H9 (cell line): ENCODE results near the gene MAP3K7CL. TPM values are rescaled to one million over a fixed set of nuclear protein-coding genes. Genes with fewer than 3 reads are reported as not detected.

Experiments
- DNase-seq: peaks from one replicate; pipeline ENCODE4 v3.0.0-alpha.2; 2017
- H2AFZ ChIP-seq: one replicate; pipeline ENCODE4 v1.6.1; 2013; ENCODE audit warnings: mild to moderate bottlenecking, low read length, control low read depth, moderate library complexity
- H2AK5ac ChIP-seq: 2 replicates; pipeline ENCODE4 v1.6.1; 2013; ENCODE audit warnings: low read length, control low read depth, mixed read lengths; ENCODE audit not compliant: insufficient read length
- H2BK120ac ChIP-seq: one replicate; pipeline ENCODE4 v1.6.1; 2013; ENCODE audit warnings: low read depth, mild to moderate bottlenecking, low read length, control low read depth, inconsistent platforms; ENCODE audit not compliant: poor library complexity, severe bottlenecking
- H2BK12ac ChIP-seq: 2 replicates; pipeline ENCODE4 v1.6.1; 2013; ENCODE audit warnings: low read length, control low read depth, mixed read lengths, low read depth; ENCODE audit not compliant: insufficient read length
- H2BK15ac ChIP-seq: 2 replicates; pipeline ENCODE4 v1.6.1; 2013; ENCODE audit warnings: low read depth, low read length, control low read depth
- H2BK20ac ChIP-seq: one replicate; pipeline ENCODE4 v1.6.1; 2013; ENCODE audit warnings: low read depth, mild to moderate bottlenecking, low read length, control low read depth, inconsistent platforms; ENCODE audit not compliant: poor library complexity, severe bottlenecking
- H2BK5ac ChIP-seq: 2 replicates; pipeline ENCODE4 v1.6.1; 2013; ENCODE audit warnings: low read length, control low read depth, mixed read lengths; ENCODE audit not compliant: insufficient read length
- H3K14ac ChIP-seq: 2 replicates; pipeline ENCODE4 v1.6.1; 2013; ENCODE audit warnings: low read length, control low read depth; ENCODE audit not compliant: insufficient read depth
- H3K18ac ChIP-seq: 2 replicates; pipeline ENCODE4 v1.6.1; 2013; ENCODE audit warnings: low read depth, mild to moderate bottlenecking, mixed read lengths, low read length, control low read depth; ENCODE audit not compliant: insufficient read length
- H3K23ac ChIP-seq: 2 replicates; pipeline ENCODE4 v1.6.1; 2013; ENCODE audit warnings: low read length, control low read depth, mixed read lengths, low read depth; ENCODE audit not compliant: insufficient read length
- H3K23me2 ChIP-seq: 2 replicates; pipeline ENCODE4 v1.6.1; 2013; ENCODE audit warnings: low read depth, mild to moderate bottlenecking, mixed read lengths, low read length, control low read depth; ENCODE audit not compliant: insufficient read length, poor library complexity, severe bottlenecking
- H3K27ac ChIP-seq: 2 replicates; pipeline ENCODE4 v1.5.1; 2013; ENCODE audit warnings: low read length, control low read depth, mixed read lengths, low read depth; ENCODE audit not compliant: insufficient read length
- H3K27me3 ChIP-seq: 2 replicates; pipeline ENCODE4 v1.6.1; 2013; ENCODE audit warnings: low read length, control low read depth, inconsistent platforms; ENCODE audit not compliant: insufficient read depth
- H3K4ac ChIP-seq: 2 replicates; pipeline ENCODE4 v1.6.1; 2013; ENCODE audit warnings: low read depth, mild to moderate bottlenecking, control low read depth, inconsistent platforms, low read length, moderate library complexity
- H3K4me1 ChIP-seq: 2 replicates; pipeline ENCODE4 v1.6.1; 2013; ENCODE audit warnings: low read length, control low read depth, inconsistent platforms; ENCODE audit not compliant: insufficient read depth
- H3K4me2 ChIP-seq: 2 replicates; pipeline ENCODE4 v1.6.1; 2013; ENCODE audit warnings: low read length, control low read depth, mixed read lengths; ENCODE audit not compliant: insufficient read length, insufficient read depth
- H3K56ac ChIP-seq: 2 replicates; pipeline ENCODE4 v1.6.1; 2013; ENCODE audit warnings: low read depth, mild to moderate bottlenecking, mixed read lengths, low read length, control low read depth; ENCODE audit not compliant: insufficient read length
- H3K79me1 ChIP-seq: 2 replicates; pipeline ENCODE4 v1.6.1; 2013; ENCODE audit warnings: low read depth, mild to moderate bottlenecking, moderate library complexity, low read length, control low read depth, inconsistent platforms; ENCODE audit not compliant: insufficient read depth, poor library complexity, severe bottlenecking
- H3K79me2 ChIP-seq: 2 replicates; pipeline ENCODE4 v1.6.1; 2013; ENCODE audit warnings: low read length, control low read depth, inconsistent platforms; ENCODE audit not compliant: insufficient read depth
- H3K9ac ChIP-seq: 2 replicates; pipeline ENCODE4 v1.6.1; 2013; ENCODE audit warnings: low read length, control low read depth, mixed read lengths; ENCODE audit not compliant: insufficient read length; ENCODE audit errors: extremely low read depth
- H3K9me3 ChIP-seq: one replicate; pipeline ENCODE4 v1.6.1; 2013; ENCODE audit warnings: low read depth, low read length, inconsistent platforms; ENCODE audit not compliant: control insufficient read depth
- H3T11ph ChIP-seq: one replicate; pipeline ENCODE4 v1.6.1; 2013; ENCODE audit warnings: mild to moderate bottlenecking, low read length, control low read depth, inconsistent platforms
- H4K20me1 ChIP-seq: one replicate; pipeline ENCODE4 v1.6.1; 2013; ENCODE audit not compliant: control insufficient read depth, insufficient read length, insufficient read depth
- H4K5ac ChIP-seq: 2 replicates; pipeline ENCODE4 v1.6.1; 2013; ENCODE audit warnings: low read depth, mild to moderate bottlenecking, mixed read lengths, low read length, control low read depth; ENCODE audit not compliant: insufficient read length
- H4K8ac ChIP-seq: replicated peaks from 2 replicates; pipeline ENCODE4 v1.6.1; 2013; ENCODE audit warnings: low read length, control low read depth, mixed read lengths, low read depth; ENCODE audit not compliant: insufficient read length
- H4K91ac ChIP-seq: 2 replicates; pipeline ENCODE4 v1.6.1; 2013; ENCODE audit warnings: low read depth, mild to moderate bottlenecking, moderate library complexity, mixed read lengths, low read length, control low read depth; ENCODE audit not compliant: insufficient read length
- H3K27ac Mint-ChIP-seq, 3 experiments: 2 replicates in 2 of 3; 3 replicates in 1 of 3; pipeline ENCODE4 v1.8.0; 2020 to 2021; ENCODE audit warnings: mixed read lengths in 3 of 3, mild to moderate bottlenecking in 1 of 3, moderate library complexity in 1 of 3
- H3K27me3 Mint-ChIP-seq: 2 replicates; pipeline ENCODE4 v1.8.0; 2021; ENCODE audit warnings: low read depth, mild to moderate bottlenecking, moderate library complexity, mixed read lengths
- H3K36me3 Mint-ChIP-seq, 3 experiments: 2 replicates in 2 of 3; 3 replicates in 1 of 3; pipeline ENCODE4 v1.8.0; 2020 to 2021; ENCODE audit warnings: low read depth in 3 of 3, mixed read lengths in 3 of 3; ENCODE audit not compliant: insufficient read depth in 1 of 3
- H3K4me1 Mint-ChIP-seq, 2 experiments: 2 replicates each; pipeline ENCODE4 v1.8.0; 2020; ENCODE audit warnings: mixed read lengths in 2 of 2
- H3K4me3 Mint-ChIP-seq, 2 experiments: 2 replicates in 1 of 2; 3 replicates in 1 of 2; pipeline ENCODE4 v1.8.0; 2020 to 2021; ENCODE audit warnings: mild to moderate bottlenecking in 2 of 2, mixed read lengths in 2 of 2, moderate library complexity in 1 of 2
- H3K9me3 Mint-ChIP-seq, 2 experiments: 2 replicates in 1 of 2; 3 replicates in 1 of 2; pipeline ENCODE4 v1.8.0; 2020; ENCODE audit warnings: mild to moderate bottlenecking in 2 of 2, mixed read lengths in 2 of 2, moderate library complexity in 1 of 2
- WGBS: extraction: QIAGEN DNeasy Blood & Tissue Kit; methylation state at CpG from one replicate; pipeline ENCODE4 v1.1.7; 2013; ENCODE audit warnings: missing lambda C conversion rate, low lambda C conversion rate, mixed read lengths; ENCODE audit not compliant: insufficient read length; ENCODE audit errors: extremely low coverage; 5-methylcytosine and 5-hydroxymethylcytosine counted together
- total RNA-seq: library from RNA; stranded (reverse); gene quantifications from 2 replicates; pipeline ENCODE4 v1.2.1, GENCODE V29; 2021
- TF ChIP-seq, protein P1 (sequence below): fragments of 200-600 bp; sonication (generic); conservative IDR thresholded peaks from 3 replicates; pipeline ENCODE4 v1.8.0; 2021; ENCODE audit warnings: antibody characterized with exemption, mild to moderate bottlenecking

MAP3K7CL gene
- total RNA-seq, 1 experiment from 2014 or later: not detected

DNA sequence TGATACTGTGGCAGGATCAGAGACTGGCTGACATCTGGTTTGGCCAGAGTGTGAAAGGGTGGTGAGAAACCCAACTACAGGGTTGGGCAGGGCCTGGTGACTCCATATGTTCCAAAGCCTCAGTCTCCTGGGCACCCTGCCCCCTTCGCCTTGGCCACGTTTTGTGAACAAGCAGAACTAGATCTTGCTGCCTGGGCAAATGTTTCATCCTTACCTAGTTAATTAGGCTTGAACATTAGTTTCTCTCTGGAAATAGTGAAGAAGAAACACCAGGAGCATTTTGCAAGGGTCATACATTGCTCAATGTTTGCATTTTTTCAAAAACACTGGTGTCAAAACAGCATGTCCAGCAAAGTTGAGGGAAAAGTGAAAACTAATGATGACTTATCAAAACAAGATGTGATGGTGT, 60.5 kb downstream of the MAP3K7CL start:
- H3K27ac ChIP-seq: no peak overlapping the region
- H3K4me3 Mint-ChIP-seq: no peak overlapping the region
- H3K18ac ChIP-seq: no peak overlapping the region
- no peak for DNase-seq
- H3K4ac ChIP-seq: no peak overlapping the region
- H3K9ac ChIP-seq: no peak overlapping the region
- TF ChIP-seq, protein P1, sequence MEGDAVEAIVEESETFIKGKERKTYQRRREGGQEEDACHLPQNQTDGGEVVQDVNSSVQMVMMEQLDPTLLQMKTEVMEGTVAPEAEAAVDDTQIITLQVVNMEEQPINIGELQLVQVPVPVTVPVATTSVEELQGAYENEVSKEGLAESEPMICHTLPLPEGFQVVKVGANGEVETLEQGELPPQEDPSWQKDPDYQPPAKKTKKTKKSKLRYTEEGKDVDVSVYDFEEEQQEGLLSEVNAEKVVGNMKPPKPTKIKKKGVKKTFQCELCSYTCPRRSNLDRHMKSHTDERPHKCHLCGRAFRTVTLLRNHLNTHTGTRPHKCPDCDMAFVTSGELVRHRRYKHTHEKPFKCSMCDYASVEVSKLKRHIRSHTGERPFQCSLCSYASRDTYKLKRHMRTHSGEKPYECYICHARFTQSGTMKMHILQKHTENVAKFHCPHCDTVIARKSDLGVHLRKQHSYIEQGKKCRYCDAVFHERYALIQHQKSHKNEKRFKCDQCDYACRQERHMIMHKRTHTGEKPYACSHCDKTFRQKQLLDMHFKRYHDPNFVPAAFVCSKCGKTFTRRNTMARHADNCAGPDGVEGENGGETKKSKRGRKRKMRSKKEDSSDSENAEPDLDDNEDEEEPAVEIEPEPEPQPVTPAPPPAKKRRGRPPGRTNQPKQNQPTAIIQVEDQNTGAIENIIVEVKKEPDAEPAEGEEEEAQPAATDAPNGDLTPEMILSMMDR: no peak
- no peak overlapping the region for H3K27ac Mint-ChIP-seq
- no peaks in the 10 kb centered on the region for H3K79me1 ChIP-seq
- H2BK120ac ChIP-seq: no peak overlapping the region
- no peak overlapping the region for H4K5ac ChIP-seq
- H3K4me2 ChIP-seq: no peak overlapping the region
- no peak overlapping the region for H4K8ac ChIP-seq
- no peak overlapping the region for H2BK15ac ChIP-seq
- H3K4me1 ChIP-seq: no peaks in the 10 kb centered on the region; the same call in 1 of the 2 replicates
- H2BK12ac ChIP-seq: no peak overlapping the region
- no peak overlapping the region for H2AFZ ChIP-seq
- no peaks in the 10 kb centered on the region for H3K79me2 ChIP-seq
- H4K91ac ChIP-seq: no peak overlapping the region
- H3T11ph ChIP-seq: no peak overlapping the region
- no peaks in the 10 kb centered on the region for H3K23me2 ChIP-seq
- no peak overlapping the region for H2AK5ac ChIP-seq
- no peak overlapping the region for H3K23ac ChIP-seq
- H3K9me3 ChIP-seq: no peaks in the 10 kb centered on the region
- no peaks in the 10 kb centered on the region for H3K36me3 Mint-ChIP-seq
- no peaks in the 10 kb centered on the region for H3K9me3 Mint-ChIP-seq
- no peaks in the 10 kb centered on the region for H4K20me1 ChIP-seq
- H2BK20ac ChIP-seq: no peak overlapping the region
- no peaks in the 10 kb centered on the region for H3K27me3 Mint-ChIP-seq
- peaks cover 17 to 27% of the 10 kb centered on the region in 2 experiments for H3K4me1 Mint-ChIP-seq
- no peak overlapping the region for H3K56ac ChIP-seq
- no peak overlapping the region for H3K14ac ChIP-seq
- H2BK5ac ChIP-seq: no peak overlapping the region
- WGBS: no CpG with 5 or more reads among the region's 2 CpGs
- H3K27me3 ChIP-seq: no peaks in the 10 kb centered on the region
